Keratinocyte (primary cell): Measurements from ENCODE around the gene PSMB7.

Experiments
- CTCF ChIP-seq, 3 experiments: IDR thresholded peaks in 1 of 3; conservative IDR thresholded peaks in 1 of 3; optimal IDR thresholded peaks in 1 of 3; 2 replicates in 2 of 3; 3 replicates in 1 of 3; pipeline versions ENCODE3 to v1.5.1; 2011; ENCODE audit warnings: low read length in 3 of 3, mild to moderate bottlenecking in 3 of 3, moderate library complexity in 2 of 3, control low read depth in 1 of 3, inconsistent platforms in 1 of 3; ENCODE audit not compliant: insufficient read depth in 2 of 3; ENCODE audit errors: extremely low read depth in 1 of 3
- EZH2 ChIP-seq: IDR thresholded peaks from one replicate; pipeline ENCODE4 v1.6.1; 2012; ENCODE audit warnings: inconsistent platforms, mild to moderate bottlenecking, low read length, moderate library complexity

- TF ChIP-seq CTCF (optimal IDR thresholded peaks at IDR 0.05 in 1 of 3, IDR thresholded peaks at IDR 0.05 in 1 of 3, conservative IDR thresholded peaks at IDR 0.05 in 1 of 3; ENCODE audit: extremely low read depth in 1 of 3, insufficient read depth in 2 of 3, low read length in 3 of 3) (no peak), EZH2 (no peak)
Measured at GRCh38 chr9:124342402-124342775, 72.9 kb downstream of the PSMB7 start.
